ENCODE data around the gene SERPINA5. TPM values are rescaled to one million over a fixed set of nuclear protein-coding genes. Genes with fewer than 3 reads are reported as not detected.
A peak's percentile ranks its signal among the peaks of the same experiment; 100 is the strongest.

The SERPINA5 gene
- total RNA-seq, 2 donors from 2014 or later = not detected

DNA sequence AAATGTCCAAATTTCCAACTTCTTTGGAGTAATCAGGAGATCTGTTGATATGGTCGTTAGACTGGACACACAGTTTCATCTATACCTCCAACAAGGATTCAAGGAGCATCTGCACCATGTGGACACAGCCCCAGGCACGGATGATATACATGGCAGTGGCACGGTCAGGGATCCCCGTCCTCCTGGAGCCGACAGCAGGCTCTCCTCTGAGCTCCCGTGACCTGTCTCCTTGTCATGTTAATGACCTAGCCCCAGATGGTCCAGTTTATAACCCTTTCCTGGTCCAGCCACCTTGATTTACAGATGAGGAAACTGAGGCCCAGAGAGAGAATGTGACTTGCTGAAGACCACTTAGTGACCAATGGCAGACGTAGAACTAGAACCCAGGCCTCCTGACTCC lies 36.5 kb upstream of the SERPINA5 start:
- ATAC-seq (replicated peaks in 1 of 2) (no peak), DNase-seq (no peak)
- H3K27me3 Mint-ChIP-seq (ENCODE audit: low read depth) = peaks cover 8% of the 10 kb centered on the region
- H3K36me3 Mint-ChIP-seq (ENCODE audit: insufficient read depth in 2 of 2) = no peaks in the 10 kb centered on the region
- peaks cover 0 to 4% of the 10 kb centered on the region in 2 donors for H3K9me3 Mint-ChIP-seq
- H3K4me1 Mint-ChIP-seq (ENCODE audit: low read depth) = no peaks in the 10 kb centered on the region
- H3K27ac Mint-ChIP-seq = no peak overlapping the region
- no peak overlapping the region for H3K4me3 Mint-ChIP-seq

DNA sequence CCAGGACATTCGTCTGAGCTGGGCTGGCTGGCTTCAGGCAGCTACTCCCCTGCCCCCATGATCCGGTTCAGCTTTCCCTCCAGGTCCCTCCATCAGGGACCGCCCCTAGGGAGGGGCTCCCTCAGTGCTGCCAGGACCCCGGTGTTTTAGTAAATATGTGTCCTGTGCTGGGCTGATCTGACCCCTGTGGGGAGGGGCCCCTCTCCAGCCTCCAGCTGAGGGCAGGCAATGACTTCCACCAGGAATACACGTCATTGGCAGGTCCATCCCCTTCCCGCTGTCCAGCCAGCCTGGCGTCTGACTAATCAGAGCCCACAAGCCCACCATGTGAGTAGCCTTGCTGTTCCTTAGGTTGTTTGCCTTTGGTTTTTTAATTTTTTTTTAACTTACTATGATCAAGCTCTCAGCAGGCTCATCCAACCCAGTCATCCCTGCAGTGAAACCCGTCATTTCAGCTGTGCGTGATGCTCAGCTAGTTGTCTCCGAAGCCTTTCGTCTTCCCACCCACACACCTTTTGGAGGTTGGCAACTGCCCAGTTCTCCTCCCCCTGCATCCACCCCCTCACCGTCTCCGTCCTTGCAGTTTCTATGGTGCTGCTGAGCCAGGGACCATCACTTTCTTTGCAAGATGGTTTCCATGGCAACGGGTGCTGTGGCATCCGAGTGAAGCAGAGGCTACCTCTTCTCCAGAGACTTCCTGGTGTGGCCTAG lies 35.9 kb upstream of the SERPINA5 start:
- no peaks in the 10 kb centered on the region for H3K4me1 Mint-ChIP-seq (ENCODE audit: low read depth)
- H3K27me3 Mint-ChIP-seq (ENCODE audit: low read depth) = peaks cover 8% of the 10 kb centered on the region
- DNase-seq = no peak
- H3K4me3 Mint-ChIP-seq = no peak overlapping the region
- peaks cover 0 to 4% of the 10 kb centered on the region in 2 donors for H3K9me3 Mint-ChIP-seq
- ATAC-seq (replicated peaks in 1 of 2) = no peak
- no peaks in the 10 kb centered on the region for H3K36me3 Mint-ChIP-seq (ENCODE audit: insufficient read depth in 2 of 2)
- no peak overlapping the region for H3K27ac Mint-ChIP-seq

DNA sequence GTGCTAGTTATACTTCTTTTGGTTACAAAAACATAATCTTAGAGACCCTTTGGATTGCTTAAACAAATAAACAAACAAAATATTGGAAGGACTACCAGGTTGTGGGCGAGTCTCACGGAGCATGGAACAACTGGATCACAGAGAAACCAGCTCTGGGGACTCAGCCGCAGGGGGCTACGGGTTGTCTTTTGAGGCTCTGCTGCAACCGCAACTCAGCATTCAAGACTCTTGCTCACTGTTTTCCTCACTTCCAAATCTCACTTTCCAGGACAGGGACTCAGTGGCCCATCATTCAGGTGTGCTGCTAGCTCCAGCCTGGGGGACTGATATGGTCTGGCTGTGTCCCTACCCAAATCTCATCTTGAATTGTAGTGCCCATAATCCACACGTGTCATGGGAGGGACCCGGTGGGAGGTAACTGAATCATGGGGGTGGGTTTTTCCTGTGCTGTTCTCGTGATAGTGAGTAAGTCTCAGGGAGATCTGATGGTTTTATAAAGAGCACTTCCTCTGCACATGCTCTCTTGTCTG lies 34.0 kb upstream of the SERPINA5 start:
- no peak overlapping the region for H3K4me3 Mint-ChIP-seq
- peaks cover 0 to 4% of the 10 kb centered on the region in 2 donors for H3K9me3 Mint-ChIP-seq
- no peaks in the 10 kb centered on the region for H3K4me1 Mint-ChIP-seq (ENCODE audit: low read depth)
- no peak overlapping the region for H3K27ac Mint-ChIP-seq
- H3K27me3 Mint-ChIP-seq (ENCODE audit: low read depth) = peaks cover 17% of the 10 kb centered on the region
- no peaks in the 10 kb centered on the region for H3K36me3 Mint-ChIP-seq (ENCODE audit: insufficient read depth in 2 of 2)
- no peak for ATAC-seq (replicated peaks in 1 of 2)
- DNase-seq = no peak

DNA sequence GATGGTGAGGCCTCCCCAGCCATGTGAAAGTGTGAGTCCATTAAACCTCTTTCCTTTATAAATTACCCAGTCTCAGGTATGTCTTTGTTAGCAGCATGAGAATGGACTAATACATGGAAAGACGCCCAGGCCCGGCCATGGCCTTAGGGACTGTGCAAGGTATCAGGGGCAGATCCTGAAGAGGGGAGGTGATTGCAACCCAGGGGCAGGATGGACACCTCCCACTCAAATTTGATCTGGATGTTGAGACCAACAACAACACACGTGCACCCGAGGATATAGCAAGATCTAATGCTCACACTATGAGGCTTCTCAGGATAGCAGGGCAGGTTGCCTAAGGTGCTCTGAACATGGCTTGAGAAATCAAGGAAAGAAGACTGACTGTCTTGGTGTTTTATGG lies 33.5 kb upstream of the SERPINA5 start:
- ATAC-seq (replicated peaks in 1 of 2) = no peak
- Mint-ChIP-seq H3K4me1 (ENCODE audit: low read depth) (no peaks in the 10 kb centered on the region), H3K36me3 (ENCODE audit: insufficient read depth in 2 of 2) (no peaks in the 10 kb centered on the region), H3K9me3 (peaks cover 0 to 4% of the 10 kb centered on the region in 2 donors), H3K27me3 (ENCODE audit: low read depth) (peaks cover 19% of the 10 kb centered on the region), H3K27ac (no peak overlapping the region), H3K4me3 (no peak overlapping the region)
- no peak for DNase-seq

DNA sequence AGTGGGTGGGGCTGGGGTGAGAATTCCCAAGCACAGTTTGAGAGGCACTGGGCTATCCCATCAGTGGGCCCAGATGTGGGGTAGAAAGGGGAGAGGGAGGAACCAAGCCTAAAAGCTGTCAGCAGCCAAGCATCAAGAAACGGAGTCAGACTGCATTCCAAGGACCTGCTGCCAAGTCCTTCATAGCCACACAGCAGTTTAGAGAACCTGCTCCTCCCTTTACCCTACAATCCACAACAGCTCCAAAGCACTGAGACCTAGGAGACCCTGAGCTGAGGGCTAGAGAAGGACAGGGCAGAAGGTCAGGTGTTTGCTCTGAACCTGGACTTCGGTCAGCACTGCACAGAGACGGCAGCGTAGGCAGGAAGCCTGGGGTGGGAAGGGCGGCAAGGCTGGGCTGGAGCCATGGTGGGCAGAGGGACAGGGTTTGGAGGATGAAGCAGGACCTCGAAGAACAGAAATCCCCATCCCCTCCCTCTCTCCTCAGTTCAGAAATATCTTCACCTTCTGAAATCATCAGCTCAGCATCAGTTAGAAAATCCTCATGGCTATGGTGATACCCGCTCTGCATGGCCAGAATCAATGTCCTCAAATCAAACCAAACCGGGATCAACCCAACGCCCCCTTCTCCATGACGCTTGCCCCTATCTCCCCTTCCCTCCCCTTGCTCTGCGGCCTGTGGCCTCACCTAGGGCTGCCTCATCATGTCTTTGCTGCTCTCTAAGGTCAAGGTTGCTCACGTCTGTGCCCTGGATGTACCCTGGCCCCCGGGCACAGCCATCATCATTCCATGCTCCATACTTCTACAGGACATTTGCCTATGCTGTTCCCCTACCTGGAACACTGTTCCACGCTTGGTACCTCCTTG lies 32.9 kb upstream of the SERPINA5 start:
- no peaks in the 10 kb centered on the region for H3K4me1 Mint-ChIP-seq (ENCODE audit: low read depth)

DNA sequence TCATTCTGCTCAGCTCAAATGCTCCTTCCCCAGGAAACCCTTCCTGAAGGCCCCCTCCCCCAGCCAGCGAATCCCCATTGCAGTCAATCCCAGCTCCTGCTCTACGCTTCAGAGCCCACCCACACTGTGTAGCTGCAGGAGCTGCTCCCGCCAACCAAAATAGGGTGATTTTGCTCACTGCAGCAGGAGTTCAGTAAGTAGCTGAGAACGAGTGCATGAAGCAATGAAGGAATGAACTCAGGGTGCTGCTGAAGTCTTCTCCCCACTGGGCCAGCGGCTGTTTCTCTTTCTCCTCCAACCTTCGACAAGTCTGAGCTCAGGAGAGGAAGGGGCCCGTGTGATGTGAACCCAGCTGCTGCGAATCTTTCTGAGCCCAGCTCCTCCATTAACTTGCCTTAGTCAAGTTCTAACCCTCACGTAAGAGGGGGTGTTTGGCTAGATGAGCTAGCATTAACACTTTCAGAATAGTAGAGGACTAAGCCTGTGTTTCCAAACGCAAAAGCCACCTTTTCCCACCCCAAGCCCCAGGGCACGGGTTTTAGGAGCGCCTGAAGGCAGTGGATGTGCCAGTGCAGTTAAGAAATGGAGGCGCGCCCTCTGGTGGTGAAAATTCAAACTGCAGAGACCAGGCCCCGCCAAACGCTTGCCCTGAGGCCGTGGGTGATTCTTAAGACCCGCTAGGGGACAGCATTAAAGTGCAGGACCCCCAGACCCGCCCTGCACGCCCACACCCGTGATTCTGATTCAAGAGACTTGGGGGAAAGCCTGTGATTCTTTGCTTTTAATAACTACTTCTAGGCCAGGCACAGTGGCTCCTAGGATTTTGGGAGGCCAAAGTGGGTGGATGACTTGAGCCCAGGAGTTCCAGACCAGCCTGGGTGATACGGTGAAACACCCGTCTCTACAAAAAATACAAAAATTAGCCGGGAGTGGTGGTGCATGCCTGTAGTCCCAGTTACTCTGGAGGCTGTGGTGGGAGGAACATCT lies 31.9 kb upstream of the SERPINA5 start:
- no peak overlapping the region for H3K27ac Mint-ChIP-seq
- H3K9me3 Mint-ChIP-seq = peaks cover 0 to 7% of the 10 kb centered on the region in 2 donors
- H3K36me3 Mint-ChIP-seq (ENCODE audit: insufficient read depth in 2 of 2) = no peaks in the 10 kb centered on the region
- ATAC-seq (replicated peaks in 1 of 2) (peak; percentile 50 to 61), DNase-seq (peak; percentile 53 to 72)
- peaks cover 28% of the 10 kb centered on the region for H3K27me3 Mint-ChIP-seq (ENCODE audit: low read depth)
- no peak overlapping the region for H3K4me3 Mint-ChIP-seq
- H3K4me1 Mint-ChIP-seq (ENCODE audit: low read depth) = no peaks in the 10 kb centered on the region

More for the DNA sequence above, 32.9 kb upstream of the SERPINA5 start:
- Mint-ChIP-seq H3K36me3 (ENCODE audit: insufficient read depth in 2 of 2) (no peaks in the 10 kb centered on the region), H3K27ac (no peak overlapping the region), H3K4me3 (no peak overlapping the region), H3K27me3 (ENCODE audit: low read depth) (peaks cover 22% of the 10 kb centered on the region), H3K9me3 (peaks cover 0 to 4% of the 10 kb centered on the region in 2 donors)
- no peak for ATAC-seq (replicated peaks in 1 of 2)
- no peak for DNase-seq

DNA sequence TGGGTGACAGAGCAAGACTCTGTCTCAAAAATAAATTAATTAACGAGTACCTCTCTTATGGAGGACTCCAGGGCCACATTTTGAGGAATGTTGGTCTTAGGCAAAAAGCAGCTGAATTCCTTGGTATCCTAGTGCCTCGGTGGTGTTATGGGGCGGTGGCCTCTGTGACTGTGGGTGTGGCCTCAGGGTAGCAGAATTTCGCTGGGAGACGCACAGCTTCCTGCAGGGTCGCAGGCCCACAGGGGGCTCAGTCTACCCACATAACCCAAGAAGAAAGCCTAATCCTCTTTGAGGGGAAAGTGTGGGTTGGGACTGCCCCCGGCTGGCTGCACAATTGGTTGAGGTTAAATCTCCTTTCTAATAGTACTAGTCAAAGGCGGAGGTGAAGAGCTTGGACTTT lies 31.2 kb upstream of the SERPINA5 start:
- Mint-ChIP-seq H3K9me3 (peaks cover 2 to 7% of the 10 kb centered on the region in 2 donors), H3K27ac (no peak overlapping the region), H3K27me3 (ENCODE audit: low read depth) (peaks cover 28% of the 10 kb centered on the region), H3K36me3 (ENCODE audit: insufficient read depth in 2 of 2) (no peaks in the 10 kb centered on the region), H3K4me1 (ENCODE audit: low read depth) (no peaks in the 10 kb centered on the region), H3K4me3 (no peak overlapping the region)
- DNase-seq (no peak), ATAC-seq (replicated peaks in 1 of 2) (no peak)

DNA sequence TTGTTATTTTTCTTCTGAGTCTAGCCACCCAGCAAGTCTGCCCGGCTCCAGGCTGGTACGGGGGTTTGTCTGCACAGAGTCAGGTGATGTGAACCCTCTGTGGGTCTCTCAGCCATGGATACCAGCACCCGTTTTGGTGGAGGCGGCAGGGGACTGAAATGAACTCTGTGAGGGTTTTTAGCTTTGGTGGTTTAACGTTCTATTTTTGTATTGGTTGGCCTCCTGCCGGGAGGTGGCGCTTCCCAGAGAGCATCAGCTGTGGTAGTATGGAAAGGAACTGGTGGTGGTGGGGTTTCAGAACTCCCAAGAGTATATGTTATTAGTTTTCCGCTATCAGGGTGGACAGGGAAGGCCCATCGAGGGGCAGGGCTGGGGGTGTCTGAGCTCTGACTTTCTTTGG lies 25.2 kb upstream of the SERPINA5 start:
- Mint-ChIP-seq H3K4me3 (no peak overlapping the region), H3K27me3 (ENCODE audit: low read depth) (peaks cover 20% of the 10 kb centered on the region), H3K9me3 (peaks cover 6 to 7% of the 10 kb centered on the region in 2 donors), H3K4me1 (ENCODE audit: low read depth) (no peaks in the 10 kb centered on the region), H3K27ac (no peak overlapping the region), H3K36me3 (ENCODE audit: insufficient read depth in 2 of 2) (peaks cover 0 to 2% of the 10 kb centered on the region in 2 donors)
- DNase-seq (no peak), ATAC-seq (replicated peaks in 1 of 2) (no peak)

DNA sequence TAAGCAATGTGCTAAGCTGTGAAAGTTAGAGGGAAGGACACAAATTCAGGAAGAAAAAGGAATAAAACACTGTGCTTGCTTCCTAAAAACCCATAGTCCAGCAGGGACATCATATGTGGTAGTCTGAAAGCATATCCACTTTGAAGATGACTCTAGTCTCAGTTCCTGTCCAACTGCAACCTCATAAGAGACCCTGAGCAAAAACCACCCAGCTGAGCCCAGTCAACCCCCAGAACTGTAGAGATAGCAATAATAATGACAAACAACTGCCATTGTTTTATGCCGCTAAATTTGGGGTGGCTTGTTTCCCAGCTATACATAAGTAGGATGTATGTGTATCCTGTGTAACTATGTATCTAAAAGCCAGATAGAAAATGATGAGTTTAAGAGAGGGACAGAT lies 23.9 kb upstream of the SERPINA5 start:
- Mint-ChIP-seq H3K4me3 (no peak overlapping the region), H3K36me3 (ENCODE audit: insufficient read depth in 2 of 2) (peaks cover 0 to 2% of the 10 kb centered on the region in 2 donors), H3K27me3 (ENCODE audit: low read depth) (peaks cover 10% of the 10 kb centered on the region), H3K27ac (no peak overlapping the region), H3K4me1 (ENCODE audit: low read depth) (no peaks in the 10 kb centered on the region), H3K9me3 (peaks cover 6 to 7% of the 10 kb centered on the region in 2 donors)
- DNase-seq = no peak
- no peak for ATAC-seq (replicated peaks in 1 of 2)

DNA sequence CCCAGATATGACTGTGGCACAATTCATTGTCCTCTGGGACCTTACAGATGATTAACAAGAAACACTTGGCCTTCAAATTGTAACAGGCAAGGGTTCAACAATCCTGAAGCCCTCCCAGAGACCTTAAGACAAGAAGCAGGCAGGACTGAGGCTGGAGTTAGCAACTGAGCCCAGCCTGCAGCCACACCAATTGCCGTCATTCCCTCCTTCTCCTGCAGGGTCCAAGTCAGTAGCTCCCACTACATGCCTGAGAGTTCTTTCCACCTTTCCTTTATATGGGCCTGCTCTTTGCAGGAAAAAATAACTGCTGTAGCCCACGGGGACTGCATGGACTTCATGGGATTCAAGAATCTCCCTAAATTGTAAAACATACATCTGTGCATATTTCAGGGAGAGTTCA lies 22.4 kb upstream of the SERPINA5 start:
- H3K36me3 Mint-ChIP-seq (ENCODE audit: insufficient read depth in 2 of 2) = peaks cover 0 to 2% of the 10 kb centered on the region in 2 donors
- ATAC-seq (replicated peaks in 1 of 2) (no peak), DNase-seq (no peak)
- H3K27ac Mint-ChIP-seq = no peak overlapping the region
- H3K27me3 Mint-ChIP-seq (ENCODE audit: low read depth) = peaks cover under 1% of the 10 kb centered on the region
- H3K4me3 Mint-ChIP-seq = no peak overlapping the region
- H3K4me1 Mint-ChIP-seq (ENCODE audit: low read depth) = no peaks in the 10 kb centered on the region
- H3K9me3 Mint-ChIP-seq = peaks cover 3 to 7% of the 10 kb centered on the region in 2 donors

DNA sequence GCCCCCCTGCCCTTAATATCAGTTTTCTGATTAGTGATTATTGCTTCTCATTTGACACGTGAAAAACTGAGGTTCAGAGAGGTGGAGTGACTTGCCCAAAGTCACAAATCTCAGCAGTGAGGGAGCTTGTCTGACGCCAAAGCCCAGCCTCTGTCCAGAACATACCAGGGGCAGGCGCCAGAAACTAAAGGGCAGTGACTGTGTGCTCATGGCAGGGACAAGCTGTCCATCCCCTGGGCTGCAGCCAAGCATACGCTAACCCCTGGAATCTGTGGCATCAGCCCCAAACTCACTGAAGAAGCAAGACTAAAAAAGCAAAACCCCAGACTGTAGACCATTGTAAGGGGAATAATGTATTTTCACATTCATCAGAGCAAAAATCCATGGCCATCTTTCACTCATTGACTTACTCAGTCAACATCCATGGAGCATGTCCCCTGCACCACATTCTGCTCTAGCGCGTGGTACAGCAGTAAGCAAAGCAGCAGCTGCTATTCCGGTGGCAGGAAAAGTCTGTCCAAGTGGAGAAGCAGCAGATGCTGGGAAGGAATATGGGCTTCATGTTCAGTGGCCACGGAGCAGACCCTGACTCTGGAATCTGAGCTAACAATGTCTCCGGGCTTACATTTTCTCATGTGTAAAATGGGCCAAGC lies 21.5 kb upstream of the SERPINA5 start:
- H3K27ac Mint-ChIP-seq = no peak overlapping the region
- no peaks in the 10 kb centered on the region for H3K4me1 Mint-ChIP-seq (ENCODE audit: low read depth)
- H3K9me3 Mint-ChIP-seq = peaks cover 3 to 7% of the 10 kb centered on the region in 2 donors
- ATAC-seq (replicated peaks in 1 of 2) (no peak), DNase-seq (no peak)
- no peak overlapping the region for H3K4me3 Mint-ChIP-seq
- H3K27me3 Mint-ChIP-seq (ENCODE audit: low read depth) = no peaks in the 10 kb centered on the region
- peaks cover 0 to 2% of the 10 kb centered on the region in 2 donors for H3K36me3 Mint-ChIP-seq (ENCODE audit: insufficient read depth in 2 of 2)

DNA sequence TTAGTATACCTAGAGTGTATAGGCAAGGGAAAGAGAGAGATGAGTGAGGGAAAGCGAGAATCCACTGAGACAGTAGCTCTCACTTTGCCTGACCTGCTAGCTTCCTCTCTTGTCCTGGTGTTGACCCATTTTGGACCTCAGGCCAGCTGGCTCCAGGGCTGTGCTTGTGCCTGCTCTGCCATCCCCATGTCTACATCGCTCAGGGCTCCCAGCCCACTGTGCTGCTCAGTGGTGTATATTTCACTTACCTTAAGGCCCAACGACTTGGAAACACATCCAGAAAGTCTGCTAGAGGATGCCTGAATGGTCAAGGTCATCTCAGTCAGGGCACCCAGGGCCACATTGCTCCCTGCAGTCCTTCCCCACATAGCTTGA lies 20.9 kb upstream of the SERPINA5 start:
- no peaks in the 10 kb centered on the region for H3K4me1 Mint-ChIP-seq (ENCODE audit: low read depth)
- H3K27ac Mint-ChIP-seq = no peak overlapping the region
- H3K27me3 Mint-ChIP-seq (ENCODE audit: low read depth) = no peaks in the 10 kb centered on the region
- H3K9me3 Mint-ChIP-seq = peaks cover 3 to 4% of the 10 kb centered on the region in 2 donors
- DNase-seq (no peak), ATAC-seq (replicated peaks in 1 of 2) (no peak)
- H3K4me3 Mint-ChIP-seq = no peak overlapping the region
- H3K36me3 Mint-ChIP-seq (ENCODE audit: insufficient read depth in 2 of 2) = peaks cover 0 to 2% of the 10 kb centered on the region in 2 donors
